CD4-positive, alpha-beta T cell treated with Interleukin-10 for 1 hour (primary cell): ENCODE measurements around the gene SMIM35.

Experiments used
- DNase-seq: peaks from one replicate; pipeline ENCODE4 v3.0.0-alpha.2; 2020

SMIM35 gene

GRCh38 chr11:118017631-118018315, 69.0 kb downstream of the SMIM35 start:
- DNase-seq = no peak

GRCh38 chr11:118017111-118017510, 69.7 kb downstream of the SMIM35 start:
- DNase-seq = no peak

GRCh38 chr11:118016104-118016503, 70.7 kb downstream of the SMIM35 start:
- no peak for DNase-seq

- no peak for DNase-seq
Observed at GRCh38 chr11:118015385-118015841, 71.3 kb downstream of the SMIM35 start.

- no peak for DNase-seq
Observed at GRCh38 chr11:118014022-118014421, 72.7 kb downstream of the SMIM35 start.

- peak; percentile 41 for DNase-seq
Observed at GRCh38 chr11:118012083-118012669, 74.6 kb downstream of the SMIM35 start.

- DNase-seq = peak; percentile 41
Observed at GRCh38 chr11:118010738-118011461, 75.9 kb downstream of the SMIM35 start.

- no peak for DNase-seq
Observed at GRCh38 chr11:118009864-118010737, 76.7 kb downstream of the SMIM35 start.

GRCh38 chr11:118008271-118008911, 78.4 kb downstream of the SMIM35 start:
- DNase-seq = no peak

- peak; percentile 70 for DNase-seq
Observed at GRCh38 chr11:118007563-118008270, 79.0 kb downstream of the SMIM35 start.

- no peak for DNase-seq
Observed at GRCh38 chr11:118007040-118007439, 79.7 kb downstream of the SMIM35 start.

- DNase-seq = no peak
Observed at GRCh38 chr11:118006153-118006534, 80.6 kb downstream of the SMIM35 start.

GRCh38 chr11:118005224-118006152, 81.3 kb downstream of the SMIM35 start:
- DNase-seq = no peak

GRCh38 chr11:118004543-118005223, 82.1 kb downstream of the SMIM35 start:
- DNase-seq = no peak

- no peak for DNase-seq
Observed at GRCh38 chr11:118003456-118003855, 83.3 kb downstream of the SMIM35 start.

- DNase-seq = peak; percentile 56
Observed at GRCh38 chr11:118002541-118003423, 84.0 kb downstream of the SMIM35 start.

GRCh38 chr11:118002010-118002540, 84.7 kb downstream of the SMIM35 start:
- peak; percentile 56 for DNase-seq

GRCh38 chr11:118001494-118001971, 85.2 kb downstream of the SMIM35 start:
- peak; percentile 63 for DNase-seq

- DNase-seq = no peak
Observed at GRCh38 chr11:118000850-118001228, 85.9 kb downstream of the SMIM35 start.
